ENCODE results near the gene DCLRE1B.

Gene DCLRE1B

DNA sequence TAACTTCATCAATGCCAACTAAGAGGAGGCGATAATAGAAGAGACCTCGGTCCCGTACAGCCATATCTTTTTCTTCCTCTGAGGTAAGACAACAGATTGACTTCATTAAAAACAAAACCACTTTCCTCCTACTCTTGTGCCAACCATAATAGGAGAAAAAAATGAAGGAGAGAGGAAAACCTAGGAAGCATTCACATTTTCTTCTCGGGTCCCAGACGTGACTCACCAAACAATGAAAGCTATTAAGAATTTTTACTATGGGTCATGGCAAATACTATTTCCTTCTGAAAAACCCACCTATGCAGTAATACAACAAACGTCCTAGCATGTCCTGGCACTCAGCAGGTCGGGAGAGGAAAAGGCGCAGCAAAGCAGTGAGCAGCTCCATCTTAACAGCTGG is 9.2 kb upstream of the DCLRE1B start:
- FAIRE-seq (no peak), DNase-seq (ENCODE audit: insufficient read length, low spot score) (no peak)
- no peak for TF ChIP-seq CTCF (IDR thresholded peaks at IDR 0.05; ENCODE audit: insufficient read depth, missing control alignments)

GRCh38 chr1:113898241-113898814 is 6.8 kb upstream of the DCLRE1B start:
- DNase-seq (ENCODE audit: insufficient read length, low spot score): no peak
- no peak for FAIRE-seq
- no peak for TF ChIP-seq CTCF (IDR thresholded peaks at IDR 0.05; ENCODE audit: insufficient read depth, missing control alignments)

- no peak for FAIRE-seq
- no peak for DNase-seq (ENCODE audit: insufficient read length, low spot score)
- no peak for TF ChIP-seq CTCF (IDR thresholded peaks at IDR 0.05; ENCODE audit: insufficient read depth, missing control alignments)
Observed at GRCh38 chr1:113899111-113899510, 6.0 kb upstream of the DCLRE1B start.

DNA sequence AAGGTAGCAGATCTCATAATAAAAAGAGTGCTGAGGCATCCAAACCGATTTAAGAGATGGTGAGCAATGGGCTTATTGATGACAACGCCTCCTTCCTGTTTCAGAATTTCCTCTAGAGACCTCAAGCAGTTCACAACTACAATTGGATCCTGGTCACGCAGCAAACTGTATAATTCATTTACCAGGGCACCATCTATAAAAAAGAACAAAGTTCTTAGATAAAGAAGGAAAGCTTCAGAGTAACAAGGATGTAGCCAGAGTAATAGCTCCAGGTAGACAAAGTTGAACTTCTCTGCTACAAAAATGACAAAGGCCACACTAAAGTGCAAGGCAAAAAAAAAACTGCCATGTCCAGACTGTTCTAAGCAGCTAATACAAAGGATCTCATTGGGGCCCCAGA is 3.9 kb upstream of the DCLRE1B start:
- FAIRE-seq (no peak), DNase-seq (ENCODE audit: insufficient read length, low spot score) (no peak)
- TF ChIP-seq CTCF (IDR thresholded peaks at IDR 0.05; ENCODE audit: insufficient read depth, missing control alignments): no peak

GRCh38 chr1:113903501-113904292 is 1.4 kb upstream of the DCLRE1B start:
- TF ChIP-seq CTCF (IDR thresholded peaks at IDR 0.05; ENCODE audit: insufficient read depth, missing control alignments): no peak
- no peak for FAIRE-seq
- DNase-seq (ENCODE audit: insufficient read length, low spot score): no peak

- DNase-seq (ENCODE audit: insufficient read length, low spot score) (no peak), FAIRE-seq (no peak)
- no peak for TF ChIP-seq CTCF (IDR thresholded peaks at IDR 0.05; ENCODE audit: insufficient read depth, missing control alignments)
Observed at GRCh38 chr1:113904293-113904673, 843 bp upstream of the DCLRE1B start.

DNA sequence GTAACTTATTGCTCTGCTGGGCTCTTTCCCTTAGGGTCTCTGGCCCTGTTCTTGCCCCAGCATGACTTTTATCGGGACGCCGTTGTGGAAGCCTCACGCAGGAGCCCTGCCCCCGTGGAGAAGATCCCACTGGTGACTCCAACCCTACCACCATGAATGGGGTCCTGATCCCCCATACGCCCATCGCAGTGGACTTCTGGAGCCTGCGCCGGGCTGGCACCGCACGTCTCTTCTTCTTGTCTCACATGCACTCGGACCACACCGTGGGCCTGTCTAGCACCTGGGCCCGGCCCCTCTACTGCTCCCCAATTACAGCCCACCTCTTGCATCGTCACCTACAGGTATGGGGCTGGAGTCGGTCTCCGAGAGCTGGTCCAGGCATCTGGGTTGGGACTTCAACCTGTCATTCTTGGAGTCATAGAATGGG is 322 bp downstream of the DCLRE1B start:
- TF ChIP-seq CTCF (IDR thresholded peaks at IDR 0.05; ENCODE audit: insufficient read depth, missing control alignments): no peak
- FAIRE-seq (no peak), DNase-seq (ENCODE audit: insufficient read length, low spot score) (no peak)
